ENCODE data around the gene DSTN.
"Not testable (repeated sequence)": the region's sequence is repeated elsewhere in the genome, so short reads cannot be mapped to it uniquely, and the experiment has no call there.

Gene DSTN

GRCh38 chr20:17658648-17658993, 88.7 kb downstream of the DSTN start:
- Histone ChIP-seq H2BK15ac (ENCODE audit: low read length) (no peak overlapping the region), H3K4me1 (ENCODE audit: control insufficient read depth in 2 of 2, insufficient read depth in 1 of 2, low read depth in 1 of 2, low read length in 2 of 2) (peaks cover 0 to 5% of the 10 kb centered on the region in 2 donors), H4K8ac (ENCODE audit: low read depth, low read length) (no peak overlapping the region), H3K4me2 (ENCODE audit: insufficient read depth, low read length, poor library complexity, severe bottlenecking) (no peak overlapping the region), H3K79me1 (ENCODE audit: low read depth, low read length) (peaks cover 2% of the 10 kb centered on the region), H2BK5ac (ENCODE audit: low read length) (no peak overlapping the region), H3K14ac (ENCODE audit: low read length) (no peak overlapping the region), H4K91ac (ENCODE audit: low read depth, low read length, poor library complexity) (no peak overlapping the region), H3K4ac (ENCODE audit: low read length) (no peak overlapping the region), H3K18ac (ENCODE audit: low read length) (no peak overlapping the region), H3K4me3 (ENCODE audit: low read length in 2 of 2) (no peak overlapping the region), H3K27ac (replicated peaks; ENCODE audit: low read length) (no peak overlapping the region), H2BK12ac (ENCODE audit: low read length) (no peak overlapping the region), H2BK120ac (ENCODE audit: low read depth, low read length) (no peak overlapping the region), H3K27me3 (ENCODE audit: control insufficient read depth in 3 of 3, insufficient read depth in 3 of 3, low read depth in 1 of 3, low read length in 3 of 3) (no peaks in the 10 kb centered on the region), H3K9ac (ENCODE audit: low read depth, low read length, poor library complexity) (no peak overlapping the region), H2AFZ (ENCODE audit: low read length) (no peak overlapping the region), H2AK5ac (ENCODE audit: low read depth, low read length) (no peak overlapping the region), H3K9me3 (replicated peaks in 1 of 2; ENCODE audit: control insufficient read depth in 2 of 2, insufficient read depth in 1 of 2, low read depth in 1 of 2, low read length in 2 of 2) (peaks cover 4 to 12% of the 10 kb centered on the region in 2 donors), H3K36me3 (replicated peaks in 1 of 2; ENCODE audit: control insufficient read depth in 2 of 2, insufficient read depth in 2 of 2, low read length in 2 of 2) (peaks cover 6 to 18% of the 10 kb centered on the region in 2 donors), H3K23ac (ENCODE audit: low read depth, low read length, poor library complexity) (no peak overlapping the region)
- no CpG with 5 or more reads among the region's 2 CpGs for WGBS, 2 donors (ENCODE audit: extremely low coverage in 2 of 2, insufficient read length in 2 of 2, insufficient replicate concordance in 1 of 2)
- DNase-seq (ENCODE audit: low spot score), result no peak

- WGBS, 2 donors (ENCODE audit: extremely low coverage in 2 of 2, insufficient read length in 2 of 2, insufficient replicate concordance in 1 of 2), result no CpG with 5 or more reads among the region's 7 CpGs
- not testable (repeated sequence) for H3K9ac ChIP-seq (ENCODE audit: low read depth, low read length, poor library complexity); H2BK5ac ChIP-seq (ENCODE audit: low read length); H2BK12ac ChIP-seq (ENCODE audit: low read length); H3K79me1 ChIP-seq (ENCODE audit: low read depth, low read length); H3K4ac ChIP-seq (ENCODE audit: low read length); H2AFZ ChIP-seq (ENCODE audit: low read length); H3K4me2 ChIP-seq (ENCODE audit: insufficient read depth, low read length, poor library complexity, severe bottlenecking); DNase-seq (ENCODE audit: low spot score); H3K18ac ChIP-seq (ENCODE audit: low read length); H2BK15ac ChIP-seq (ENCODE audit: low read length); H3K4me3 ChIP-seq (ENCODE audit: low read length in 2 of 2); H3K27me3 ChIP-seq (ENCODE audit: control insufficient read depth in 3 of 3, insufficient read depth in 3 of 3, low read depth in 1 of 3, low read length in 3 of 3); H2AK5ac ChIP-seq (ENCODE audit: low read depth, low read length); H4K8ac ChIP-seq (ENCODE audit: low read depth, low read length); H3K27ac ChIP-seq (replicated peaks; ENCODE audit: low read length); H2BK120ac ChIP-seq (ENCODE audit: low read depth, low read length); H3K23ac ChIP-seq (ENCODE audit: low read depth, low read length, poor library complexity); H3K4me1 ChIP-seq (ENCODE audit: control insufficient read depth in 2 of 2, insufficient read depth in 1 of 2, low read depth in 1 of 2, low read length in 2 of 2); H4K91ac ChIP-seq (ENCODE audit: low read depth, low read length, poor library complexity); H3K14ac ChIP-seq (ENCODE audit: low read length)
- Histone ChIP-seq H3K36me3 (replicated peaks in 1 of 2; ENCODE audit: control insufficient read depth in 2 of 2, insufficient read depth in 2 of 2, low read length in 2 of 2) (peaks cover 6 to 18% of the 10 kb centered on the region in 2 donors), H3K9me3 (replicated peaks in 1 of 2; ENCODE audit: control insufficient read depth in 2 of 2, insufficient read depth in 1 of 2, low read depth in 1 of 2, low read length in 2 of 2) (peaks cover 4 to 12% of the 10 kb centered on the region in 2 donors)
Observed at GRCh38 chr20:17659344-17659743, 89.5 kb downstream of the DSTN start.
